Measurements from ENCODE around the gene GNE. TPM values are rescaled to one million over a fixed set of nuclear protein-coding genes. Genes with fewer than 3 reads are reported as not detected.

The GNE gene
- total and polyA plus RNA-seq, 2 of the 13 experiments (the other 11 are each of a cell fraction or from before 2014, with no cell fraction given), result 16.1 to 24.1 TPM

DNA sequence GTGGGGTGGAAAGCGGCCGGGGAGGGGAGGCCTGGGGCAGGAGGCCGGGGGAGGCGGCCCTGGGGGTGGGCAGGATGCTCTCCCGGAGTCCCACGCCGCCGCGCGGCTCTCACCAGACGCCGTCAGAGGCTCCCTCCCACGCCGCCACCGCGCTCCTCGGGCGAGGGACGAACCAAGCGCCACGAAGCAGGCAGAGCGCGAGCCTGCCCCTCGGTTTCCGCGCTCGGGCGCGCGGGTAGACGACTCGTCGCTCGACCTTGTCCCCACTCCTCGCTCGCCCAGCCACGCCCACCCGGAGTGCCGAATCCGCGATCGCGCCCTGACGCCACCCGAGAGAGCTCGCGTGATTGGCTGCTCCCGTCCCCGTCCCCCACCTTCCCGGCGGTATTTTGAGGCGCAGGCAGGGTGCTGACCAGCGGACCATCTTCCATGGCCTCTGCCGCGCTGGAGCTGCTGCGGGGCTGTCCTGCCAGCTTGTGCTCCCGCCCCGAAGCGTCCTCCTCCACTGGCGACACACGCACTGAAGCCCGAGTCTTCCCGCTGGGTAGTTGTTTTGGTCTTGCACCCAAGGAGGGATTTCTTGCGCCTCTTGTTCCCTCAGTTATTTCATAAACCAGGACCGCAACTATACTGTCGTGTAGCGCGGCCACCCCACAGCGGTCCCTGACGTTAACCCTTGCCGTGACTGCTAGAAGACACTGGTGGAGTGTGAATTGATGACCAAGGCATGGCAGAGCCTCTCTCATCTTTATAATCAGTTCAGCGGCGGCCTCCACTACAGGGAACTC lies at the start of gene GNE (continued):
- TF ChIP-seq, protein P1, sequence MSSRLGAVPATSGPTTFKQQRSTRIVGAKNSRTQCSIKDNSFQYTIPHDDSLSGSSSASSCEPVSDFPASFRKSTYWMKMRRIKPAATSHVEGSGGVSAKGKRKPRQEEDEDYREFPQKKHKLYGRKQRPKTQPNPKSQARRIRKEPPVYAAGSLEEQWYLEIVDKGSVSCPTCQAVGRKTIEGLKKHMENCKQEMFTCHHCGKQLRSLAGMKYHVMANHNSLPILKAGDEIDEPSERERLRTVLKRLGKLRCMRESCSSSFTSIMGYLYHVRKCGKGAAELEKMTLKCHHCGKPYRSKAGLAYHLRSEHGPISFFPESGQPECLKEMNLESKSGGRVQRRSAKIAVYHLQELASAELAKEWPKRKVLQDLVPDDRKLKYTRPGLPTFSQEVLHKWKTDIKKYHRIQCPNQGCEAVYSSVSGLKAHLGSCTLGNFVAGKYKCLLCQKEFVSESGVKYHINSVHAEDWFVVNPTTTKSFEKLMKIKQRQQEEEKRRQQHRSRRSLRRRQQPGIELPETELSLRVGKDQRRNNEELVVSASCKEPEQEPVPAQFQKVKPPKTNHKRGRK (CRISPR knock-in tag; IDR thresholded peaks at IDR 0.05), result peak; percentile 30; the same call in 1 of the 2 replicates
- TF ChIP-seq ATF7 (IDR thresholded peaks at IDR 0.05), result no peak
- TF ChIP-seq ATF7 (CRISPR knock-in tag; IDR thresholded peaks at IDR 0.05), result no peak
- TF ChIP-seq ZFP90 (CRISPR knock-in tag; IDR thresholded peaks at IDR 0.05; ENCODE audit: borderline replicate concordance), result peak; percentile 89
- TF ChIP-seq, protein P2, sequence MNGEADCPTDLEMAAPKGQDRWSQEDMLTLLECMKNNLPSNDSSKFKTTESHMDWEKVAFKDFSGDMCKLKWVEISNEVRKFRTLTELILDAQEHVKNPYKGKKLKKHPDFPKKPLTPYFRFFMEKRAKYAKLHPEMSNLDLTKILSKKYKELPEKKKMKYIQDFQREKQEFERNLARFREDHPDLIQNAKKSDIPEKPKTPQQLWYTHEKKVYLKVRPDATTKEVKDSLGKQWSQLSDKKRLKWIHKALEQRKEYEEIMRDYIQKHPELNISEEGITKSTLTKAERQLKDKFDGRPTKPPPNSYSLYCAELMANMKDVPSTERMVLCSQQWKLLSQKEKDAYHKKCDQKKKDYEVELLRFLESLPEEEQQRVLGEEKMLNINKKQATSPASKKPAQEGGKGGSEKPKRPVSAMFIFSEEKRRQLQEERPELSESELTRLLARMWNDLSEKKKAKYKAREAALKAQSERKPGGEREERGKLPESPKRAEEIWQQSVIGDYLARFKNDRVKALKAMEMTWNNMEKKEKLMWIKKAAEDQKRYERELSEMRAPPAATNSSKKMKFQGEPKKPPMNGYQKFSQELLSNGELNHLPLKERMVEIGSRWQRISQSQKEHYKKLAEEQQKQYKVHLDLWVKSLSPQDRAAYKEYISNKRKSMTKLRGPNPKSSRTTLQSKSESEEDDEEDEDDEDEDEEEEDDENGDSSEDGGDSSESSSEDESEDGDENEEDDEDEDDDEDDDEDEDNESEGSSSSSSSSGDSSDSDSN (CRISPR knock-in tag; IDR thresholded peaks at IDR 0.05), result peak; percentile 89
- TF ChIP-seq, protein P3, sequence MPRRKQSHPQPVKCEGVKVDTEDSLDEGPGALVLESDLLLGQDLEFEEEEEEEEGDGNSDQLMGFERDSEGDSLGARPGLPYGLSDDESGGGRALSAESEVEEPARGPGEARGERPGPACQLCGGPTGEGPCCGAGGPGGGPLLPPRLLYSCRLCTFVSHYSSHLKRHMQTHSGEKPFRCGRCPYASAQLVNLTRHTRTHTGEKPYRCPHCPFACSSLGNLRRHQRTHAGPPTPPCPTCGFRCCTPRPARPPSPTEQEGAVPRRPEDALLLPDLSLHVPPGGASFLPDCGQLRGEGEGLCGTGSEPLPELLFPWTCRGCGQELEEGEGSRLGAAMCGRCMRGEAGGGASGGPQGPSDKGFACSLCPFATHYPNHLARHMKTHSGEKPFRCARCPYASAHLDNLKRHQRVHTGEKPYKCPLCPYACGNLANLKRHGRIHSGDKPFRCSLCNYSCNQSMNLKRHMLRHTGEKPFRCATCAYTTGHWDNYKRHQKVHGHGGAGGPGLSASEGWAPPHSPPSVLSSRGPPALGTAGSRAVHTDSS (CRISPR knock-in tag; conservative IDR thresholded peaks at IDR 0.05), result no peak
- peak; percentile 82; the same call in 1 of the 2 replicates for TF ChIP-seq ZNF564 (CRISPR knock-in tag; IDR thresholded peaks at IDR 0.05)
- no peak for TF ChIP-seq MIER2 (CRISPR knock-in tag; IDR thresholded peaks at IDR 0.05)
- no peak for TF ChIP-seq ZNF24 (IDR thresholded peaks at IDR 0.05)
- peak; percentile 85 for TF ChIP-seq CREB1 (IDR thresholded peaks at IDR 0.05)
- peak; percentile 80 for TF ChIP-seq CREB1 (CRISPR knock-in tag; IDR thresholded peaks at IDR 0.05)
- no peak for TF ChIP-seq ZNF546 (CRISPR knock-in tag; conservative IDR thresholded peaks at IDR 0.05)
- TF ChIP-seq, protein P4, sequence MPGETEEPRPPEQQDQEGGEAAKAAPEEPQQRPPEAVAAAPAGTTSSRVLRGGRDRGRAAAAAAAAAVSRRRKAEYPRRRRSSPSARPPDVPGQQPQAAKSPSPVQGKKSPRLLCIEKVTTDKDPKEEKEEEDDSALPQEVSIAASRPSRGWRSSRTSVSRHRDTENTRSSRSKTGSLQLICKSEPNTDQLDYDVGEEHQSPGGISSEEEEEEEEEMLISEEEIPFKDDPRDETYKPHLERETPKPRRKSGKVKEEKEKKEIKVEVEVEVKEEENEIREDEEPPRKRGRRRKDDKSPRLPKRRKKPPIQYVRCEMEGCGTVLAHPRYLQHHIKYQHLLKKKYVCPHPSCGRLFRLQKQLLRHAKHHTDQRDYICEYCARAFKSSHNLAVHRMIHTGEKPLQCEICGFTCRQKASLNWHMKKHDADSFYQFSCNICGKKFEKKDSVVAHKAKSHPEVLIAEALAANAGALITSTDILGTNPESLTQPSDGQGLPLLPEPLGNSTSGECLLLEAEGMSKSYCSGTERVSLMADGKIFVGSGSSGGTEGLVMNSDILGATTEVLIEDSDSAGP (CRISPR knock-in tag; IDR thresholded peaks at IDR 0.05; ENCODE audit: borderline replicate concordance), result peak; percentile 88
- TF ChIP-seq, protein P5, sequence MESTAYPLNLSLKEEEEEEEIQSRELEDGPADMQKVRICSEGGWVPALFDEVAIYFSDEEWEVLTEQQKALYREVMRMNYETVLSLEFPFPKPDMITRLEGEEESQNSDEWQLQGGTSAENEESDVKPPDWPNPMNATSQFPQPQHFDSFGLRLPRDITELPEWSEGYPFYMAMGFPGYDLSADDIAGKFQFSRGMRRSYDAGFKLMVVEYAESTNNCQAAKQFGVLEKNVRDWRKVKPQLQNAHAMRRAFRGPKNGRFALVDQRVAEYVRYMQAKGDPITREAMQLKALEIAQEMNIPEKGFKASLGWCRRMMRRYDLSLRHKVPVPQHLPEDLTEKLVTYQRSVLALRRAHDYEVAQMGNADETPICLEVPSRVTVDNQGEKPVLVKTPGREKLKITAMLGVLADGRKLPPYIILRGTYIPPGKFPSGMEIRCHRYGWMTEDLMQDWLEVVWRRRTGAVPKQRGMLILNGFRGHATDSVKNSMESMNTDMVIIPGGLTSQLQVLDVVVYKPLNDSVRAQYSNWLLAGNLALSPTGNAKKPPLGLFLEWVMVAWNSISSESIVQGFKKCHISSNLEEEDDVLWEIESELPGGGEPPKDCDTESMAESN (CRISPR knock-in tag; conservative IDR thresholded peaks at IDR 0.05), result peak; percentile 91
- TF ChIP-seq, protein P6, sequence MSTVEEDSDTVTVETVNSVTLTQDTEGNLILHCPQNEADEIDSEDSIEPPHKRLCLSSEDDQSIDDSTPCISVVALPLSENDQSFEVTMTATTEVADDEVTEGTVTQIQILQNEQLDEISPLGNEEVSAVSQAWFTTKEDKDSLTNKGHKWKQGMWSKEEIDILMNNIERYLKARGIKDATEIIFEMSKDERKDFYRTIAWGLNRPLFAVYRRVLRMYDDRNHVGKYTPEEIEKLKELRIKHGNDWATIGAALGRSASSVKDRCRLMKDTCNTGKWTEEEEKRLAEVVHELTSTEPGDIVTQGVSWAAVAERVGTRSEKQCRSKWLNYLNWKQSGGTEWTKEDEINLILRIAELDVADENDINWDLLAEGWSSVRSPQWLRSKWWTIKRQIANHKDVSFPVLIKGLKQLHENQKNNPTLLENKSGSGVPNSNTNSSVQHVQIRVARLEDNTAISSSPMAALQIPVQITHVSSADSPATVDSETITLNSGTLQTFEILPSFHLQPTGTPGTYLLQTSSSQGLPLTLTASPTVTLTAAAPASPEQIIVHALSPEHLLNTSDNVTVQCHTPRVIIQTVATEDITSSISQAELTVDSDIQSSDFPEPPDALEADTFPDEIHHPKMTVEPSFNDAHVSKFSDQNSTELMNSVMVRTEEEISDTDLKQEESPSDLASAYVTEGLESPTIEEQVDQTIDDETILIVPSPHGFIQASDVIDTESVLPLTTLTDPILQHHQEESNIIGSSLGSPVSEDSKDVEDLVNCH (CRISPR knock-in tag; IDR thresholded peaks at IDR 0.05), result no peak
- TF ChIP-seq, protein P7, sequence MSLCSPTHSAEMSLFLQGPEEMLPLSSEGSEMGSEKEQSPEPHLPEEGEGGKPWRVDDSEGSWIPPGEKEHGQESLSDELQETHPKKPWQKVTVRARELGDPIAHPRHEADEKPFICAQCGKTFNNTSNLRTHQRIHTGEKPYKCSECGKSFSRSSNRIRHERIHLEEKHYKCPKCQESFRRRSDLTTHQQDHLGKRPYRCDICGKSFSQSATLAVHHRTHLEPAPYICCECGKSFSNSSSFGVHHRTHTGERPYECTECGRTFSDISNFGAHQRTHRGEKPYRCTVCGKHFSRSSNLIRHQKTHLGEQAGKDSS (CRISPR knock-in tag; IDR thresholded peaks at IDR 0.05; ENCODE audit: borderline replicate concordance, low read depth), result no peak
